Right lobe of liver (tissue), 4 donors: ENCODE data around the gene NPTX1.

Experiments used
- POLR2A ChIP-seq: fragments of 450-650 bp; IDR thresholded peaks from one replicate; pipeline ENCODE4 v1.6.1; 2017; ENCODE audit warnings: antibody characterized with exemption, mild to moderate bottlenecking
- TF ChIP-seq, protein P1 (sequence below), 4 donors: fragments of 200-600 bp in 3 of 4; fragments of 450-650 bp in 1 of 4; IDR thresholded peaks; one replicate each; pipeline versions ENCODE4 v1.5.1 to v1.8.0; 2016 to 2022; ENCODE audit warnings: antibody characterized with exemption in 4 of 4, mild to moderate bottlenecking in 2 of 4
- donor health status: DM: no; HTN: no; CAD: no.
- donor health status: DM: no; HTN: no; CAD: no.
- donor health status: DM: no; HTN: yes; CAD: no.

DNA sequence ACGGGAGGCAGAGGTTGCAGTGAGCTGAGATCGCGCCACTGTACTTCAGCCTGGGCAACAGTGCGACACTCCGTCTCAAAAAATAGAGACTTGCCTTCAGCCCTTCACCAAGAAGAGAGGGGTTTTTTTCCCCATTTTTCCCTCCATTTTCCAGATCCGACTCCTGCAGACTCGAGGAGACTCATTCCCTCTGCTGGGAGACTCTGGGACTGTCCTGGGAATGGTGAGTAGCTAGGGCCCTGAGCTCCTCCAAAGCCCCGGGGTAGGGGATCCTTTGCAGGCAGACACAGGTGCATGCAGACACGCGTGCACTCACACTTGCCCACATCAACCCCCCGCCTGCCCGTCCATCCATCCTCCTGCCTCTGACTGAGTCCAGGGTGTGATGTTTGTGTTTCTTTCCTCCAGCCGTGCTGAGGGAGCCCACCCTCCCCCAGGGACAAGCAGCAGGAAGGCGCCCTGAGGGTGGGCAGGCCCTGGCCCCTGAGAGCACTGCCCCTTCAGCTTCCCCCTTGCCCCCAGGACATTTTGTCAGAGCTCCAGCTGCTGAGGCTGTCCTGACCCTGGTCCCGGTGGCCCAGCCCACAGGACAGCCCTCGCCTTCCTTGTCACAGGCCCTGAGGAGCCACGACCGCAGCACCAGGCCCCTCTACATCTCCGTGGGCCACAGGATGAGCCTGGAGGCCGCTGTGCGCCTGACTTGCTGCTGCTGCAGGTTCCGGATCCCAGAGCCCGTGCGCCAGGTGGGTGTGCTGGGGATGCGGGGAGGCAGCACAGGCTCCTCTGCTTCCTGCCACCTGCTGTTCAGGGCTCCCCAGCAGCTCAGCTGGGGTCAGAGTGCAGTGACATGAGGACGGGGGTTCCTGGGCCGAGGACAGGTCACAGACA lies 51.3 kb downstream of the NPTX1 start:
- TF ChIP-seq POLR2A, result no peak
- TF ChIP-seq, protein P1, sequence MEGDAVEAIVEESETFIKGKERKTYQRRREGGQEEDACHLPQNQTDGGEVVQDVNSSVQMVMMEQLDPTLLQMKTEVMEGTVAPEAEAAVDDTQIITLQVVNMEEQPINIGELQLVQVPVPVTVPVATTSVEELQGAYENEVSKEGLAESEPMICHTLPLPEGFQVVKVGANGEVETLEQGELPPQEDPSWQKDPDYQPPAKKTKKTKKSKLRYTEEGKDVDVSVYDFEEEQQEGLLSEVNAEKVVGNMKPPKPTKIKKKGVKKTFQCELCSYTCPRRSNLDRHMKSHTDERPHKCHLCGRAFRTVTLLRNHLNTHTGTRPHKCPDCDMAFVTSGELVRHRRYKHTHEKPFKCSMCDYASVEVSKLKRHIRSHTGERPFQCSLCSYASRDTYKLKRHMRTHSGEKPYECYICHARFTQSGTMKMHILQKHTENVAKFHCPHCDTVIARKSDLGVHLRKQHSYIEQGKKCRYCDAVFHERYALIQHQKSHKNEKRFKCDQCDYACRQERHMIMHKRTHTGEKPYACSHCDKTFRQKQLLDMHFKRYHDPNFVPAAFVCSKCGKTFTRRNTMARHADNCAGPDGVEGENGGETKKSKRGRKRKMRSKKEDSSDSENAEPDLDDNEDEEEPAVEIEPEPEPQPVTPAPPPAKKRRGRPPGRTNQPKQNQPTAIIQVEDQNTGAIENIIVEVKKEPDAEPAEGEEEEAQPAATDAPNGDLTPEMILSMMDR (IDR thresholded peaks at IDR 0.05), result no peak
